Lung (tissue), 12 donors: ENCODE data around the gene PTGDS. TPM values are rescaled to one million over a fixed set of nuclear protein-coding genes. Genes with fewer than 3 reads are reported as not detected.

Experiments
- ATAC-seq: fragments of 200-7000 bp; cut with Tn5 transposase; one replicate; pipeline ENCODE4 v1.9.1; 2020; ENCODE audit warnings: moderate number of reproducible peaks; ENCODE audit not compliant: insufficient read depth, low FRiP score
- DNase-seq, 3 donors: peaks; one replicate each; pipeline ENCODE4 v3.0.0-alpha.2; 2013 to 2017
- H3K27ac ChIP-seq, 2 donors: one replicate each; pipeline ENCODE4 v1.5.1; 2013; ENCODE audit warnings: mild to moderate bottlenecking in 2 of 2, moderate library complexity in 2 of 2, control low read depth in 1 of 2, inconsistent platforms in 1 of 2, low read depth in 1 of 2, low read length in 1 of 2
- H3K27me3 ChIP-seq, 3 donors: one replicate each; pipeline ENCODE4 v1.5.1; 2013; ENCODE audit warnings: low read length in 2 of 3; ENCODE audit not compliant: control insufficient read depth in 3 of 3, insufficient read depth in 3 of 3
- H3K36me3 ChIP-seq, 4 donors: one replicate each; pipeline ENCODE4 v1.5.1; 2013; ENCODE audit warnings: low read length in 4 of 4, mild to moderate bottlenecking in 1 of 4, moderate library complexity in 1 of 4; ENCODE audit not compliant: control insufficient read depth in 4 of 4, insufficient read depth in 4 of 4
- H3K4me1 ChIP-seq, 5 donors: one replicate each; pipeline ENCODE4 v1.5.1; 2013; ENCODE audit warnings: low read length in 5 of 5, mild to moderate bottlenecking in 2 of 5, moderate library complexity in 1 of 5; ENCODE audit not compliant: control insufficient read depth in 5 of 5, insufficient read depth in 5 of 5
- H3K4me3 ChIP-seq: one replicate; pipeline ENCODE4 v1.5.1; 2013; ENCODE audit warnings: mild to moderate bottlenecking, control low read depth, moderate library complexity
- H3K9ac ChIP-seq, 2 donors: one replicate each; pipeline ENCODE4 v1.5.1; 2013; ENCODE audit warnings: low read length in 2 of 2, control low read depth in 1 of 2; ENCODE audit not compliant: insufficient read depth in 1 of 2
- H3K9me3 ChIP-seq, 4 donors: one replicate each; pipeline ENCODE4 v1.5.1; 2013; ENCODE audit warnings: low read length in 3 of 4, mild to moderate bottlenecking in 1 of 4, moderate library complexity in 1 of 4; ENCODE audit not compliant: control insufficient read depth in 4 of 4, insufficient read depth in 3 of 4
- WGBS, 2 donors: extraction: QIAGEN DNeasy Blood & Tissue Kit; methylation state at CpG; one replicate each; pipeline ENCODE4 v1.1.7; 2013; 5-methylcytosine and 5-hydroxymethylcytosine counted together
- polyA plus RNA-seq, 2 donors: library from polyadenylated mRNA; stranded (reverse); fragments of 200-250 nt; gene quantifications; one replicate each; pipeline ENCODE4 v1.2.1, GENCODE V29; 2013
- total RNA-seq, 2 donors: library from RNA; depleted of rRNA in 1 of 2; stranded (reverse); fragments of >200 nt in 1 of 2; gene quantifications; one replicate each; pipeline ENCODE4 v1.2.1, GENCODE V29; 2014 to 2021
- TF ChIP-seq, protein P1 (sequence below): IDR thresholded peaks from 2 replicates; pipeline ENCODE4 v1.5.1; 2012; ENCODE audit warnings: mild to moderate bottlenecking; ENCODE audit errors: control extremely low read depth, extremely low read depth
- donor health status: control.
- donor health status: control.
- donor health status: Bipolar disorder and iron deficiency.
- donor health status: healthy.
- donor health status: DM: yes; HTN: yes; CAD: no.

Gene PTGDS
- total and polyA plus RNA-seq, 4 donors = 19.4 to 159 (median 93.7) TPM

GRCh38 chr9:136963341-136963740 lies 14.0 kb upstream of the PTGDS start:
- ATAC-seq = no peak
- 94 to 96% methylated on average over 15 of the region's 15 CpGs for WGBS, 2 donors

DNA sequence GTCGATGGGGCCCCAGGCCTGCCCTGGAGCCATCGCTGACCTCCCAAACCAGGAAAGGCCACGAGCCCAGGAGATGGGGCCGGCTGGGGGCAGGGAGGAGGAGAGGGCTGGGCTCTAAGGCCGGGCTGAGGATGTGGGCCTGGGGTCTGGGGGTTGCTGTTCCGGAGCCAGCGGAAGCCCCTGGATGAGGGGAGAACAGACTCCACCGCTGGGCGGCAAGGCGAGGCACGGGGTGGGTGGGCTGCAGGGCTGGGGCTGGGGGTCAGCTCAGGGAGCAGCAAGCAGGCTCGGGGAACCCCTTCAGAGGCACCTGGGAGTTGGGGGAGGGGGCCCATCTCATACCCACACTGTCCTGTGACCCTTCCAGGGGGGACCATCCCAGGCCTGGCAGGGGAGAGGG lies 13.6 kb upstream of the PTGDS start:
- Histone ChIP-seq H3K9ac (no peak overlapping the region), H3K27ac (no peak overlapping the region), H3K27me3 (no peaks in the 10 kb centered on the region), H3K9me3 (no peaks in the 10 kb centered on the region), H3K36me3 (no peaks in the 10 kb centered on the region), H3K4me1 (peaks cover 0 to 8% (median 4%) of the 10 kb centered on the region in 5 donors), H3K4me3 (no peak overlapping the region)
- TF ChIP-seq, protein P1, sequence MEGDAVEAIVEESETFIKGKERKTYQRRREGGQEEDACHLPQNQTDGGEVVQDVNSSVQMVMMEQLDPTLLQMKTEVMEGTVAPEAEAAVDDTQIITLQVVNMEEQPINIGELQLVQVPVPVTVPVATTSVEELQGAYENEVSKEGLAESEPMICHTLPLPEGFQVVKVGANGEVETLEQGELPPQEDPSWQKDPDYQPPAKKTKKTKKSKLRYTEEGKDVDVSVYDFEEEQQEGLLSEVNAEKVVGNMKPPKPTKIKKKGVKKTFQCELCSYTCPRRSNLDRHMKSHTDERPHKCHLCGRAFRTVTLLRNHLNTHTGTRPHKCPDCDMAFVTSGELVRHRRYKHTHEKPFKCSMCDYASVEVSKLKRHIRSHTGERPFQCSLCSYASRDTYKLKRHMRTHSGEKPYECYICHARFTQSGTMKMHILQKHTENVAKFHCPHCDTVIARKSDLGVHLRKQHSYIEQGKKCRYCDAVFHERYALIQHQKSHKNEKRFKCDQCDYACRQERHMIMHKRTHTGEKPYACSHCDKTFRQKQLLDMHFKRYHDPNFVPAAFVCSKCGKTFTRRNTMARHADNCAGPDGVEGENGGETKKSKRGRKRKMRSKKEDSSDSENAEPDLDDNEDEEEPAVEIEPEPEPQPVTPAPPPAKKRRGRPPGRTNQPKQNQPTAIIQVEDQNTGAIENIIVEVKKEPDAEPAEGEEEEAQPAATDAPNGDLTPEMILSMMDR = no peak
- DNase-seq (no peak), ATAC-seq (no peak)
- WGBS, 2 donors = 89 to 95% methylated on average over 11 to 12 of the region's 12 CpGs

More at GRCh38 chr9:136963341-136963740, 14.0 kb upstream of the PTGDS start:
- Histone ChIP-seq H3K27me3 (no peaks in the 10 kb centered on the region), H3K4me1 (peaks cover 0 to 8% (median 3%) of the 10 kb centered on the region in 5 donors), H3K36me3 (no peaks in the 10 kb centered on the region), H3K9ac (no peak overlapping the region), H3K27ac (no peak overlapping the region), H3K9me3 (no peaks in the 10 kb centered on the region), H3K4me3 (no peak overlapping the region)
- TF ChIP-seq, protein P1 = no peak
- DNase-seq = no peak

GRCh38 chr9:136964171-136964689 lies 13.1 kb upstream of the PTGDS start:
- Histone ChIP-seq H3K9me3 (no peaks in the 10 kb centered on the region), H3K36me3 (no peaks in the 10 kb centered on the region), H3K4me1 (peaks cover 0 to 8% (median 5%) of the 10 kb centered on the region in 5 donors), H3K4me3 (no peak overlapping the region), H3K27ac (no peak overlapping the region), H3K27me3 (no peaks in the 10 kb centered on the region), H3K9ac (no peak overlapping the region)
- DNase-seq = no peak
- no peak for ATAC-seq
- TF ChIP-seq, protein P1 = no peak
- 67 to 79% methylated on average over 20 to 22 of the region's 22 CpGs for WGBS, 2 donors
